ENCODE measurements around the gene AHNAK.

The AHNAK gene

GRCh38 chr11:62413060-62413696 is 133.4 kb downstream of the AHNAK start:
- no peak for DNase-seq (ENCODE audit: low read depth in 2 of 3, low spot score in 2 of 3)

- DNase-seq (ENCODE audit: low read depth in 2 of 3, low spot score in 2 of 3) = no peak
Observed at GRCh38 chr11:62411524-62411923, 135.1 kb downstream of the AHNAK start.

GRCh38 chr11:62410972-62411371 is 135.6 kb downstream of the AHNAK start:
- DNase-seq (ENCODE audit: low read depth in 2 of 3, low spot score in 2 of 3) = no peak

GRCh38 chr11:62409831-62410230 is 136.8 kb downstream of the AHNAK start:
- DNase-seq (ENCODE audit: low read depth in 2 of 3, low spot score in 2 of 3) = no peak

- DNase-seq (ENCODE audit: low read depth in 2 of 3, low spot score in 2 of 3) = no peak
Observed at GRCh38 chr11:62406034-62406433, 140.6 kb downstream of the AHNAK start.

GRCh38 chr11:62404901-62405300 is 141.7 kb downstream of the AHNAK start:
- DNase-seq (ENCODE audit: low read depth in 2 of 3, low spot score in 2 of 3) = no peak

GRCh38 chr11:62404435-62404834 is 142.2 kb downstream of the AHNAK start:
- no peak for DNase-seq (ENCODE audit: low read depth in 2 of 3, low spot score in 2 of 3)

- DNase-seq (ENCODE audit: low read depth in 2 of 3, low spot score in 2 of 3) = no peak
Observed at GRCh38 chr11:62402960-62403730, 143.5 kb downstream of the AHNAK start.

GRCh38 chr11:62402226-62402959 is 144.2 kb downstream of the AHNAK start:
- DNase-seq (ENCODE audit: low read depth in 2 of 3, low spot score in 2 of 3) = peak in 1 of 3 experiments; percentile 44

GRCh38 chr11:62401811-62402210 is 144.8 kb downstream of the AHNAK start:
- no peak for DNase-seq (ENCODE audit: low read depth in 2 of 3, low spot score in 2 of 3)

GRCh38 chr11:62401356-62401755 is 145.2 kb downstream of the AHNAK start:
- no peak for DNase-seq (ENCODE audit: low read depth in 2 of 3, low spot score in 2 of 3)

- DNase-seq (ENCODE audit: low read depth in 2 of 3, low spot score in 2 of 3) = no peak
Observed at GRCh38 chr11:62400760-62401159, 145.8 kb downstream of the AHNAK start.

- no peak for DNase-seq (ENCODE audit: low read depth in 2 of 3, low spot score in 2 of 3)
Observed at GRCh38 chr11:62400281-62400680, 146.3 kb downstream of the AHNAK start.

- no peak for DNase-seq (ENCODE audit: low read depth in 2 of 3, low spot score in 2 of 3)
Observed at GRCh38 chr11:62399878-62400266, 146.7 kb downstream of the AHNAK start.

- no peak for DNase-seq (ENCODE audit: low read depth in 2 of 3, low spot score in 2 of 3)
Observed at GRCh38 chr11:62399172-62399877, 147.3 kb downstream of the AHNAK start.

- no peak for DNase-seq (ENCODE audit: low read depth in 2 of 3, low spot score in 2 of 3)
Observed at GRCh38 chr11:62398011-62398994, 148.3 kb downstream of the AHNAK start.

- no peak for DNase-seq (ENCODE audit: low read depth in 2 of 3, low spot score in 2 of 3)
Observed at GRCh38 chr11:62395885-62396551, 150.6 kb downstream of the AHNAK start.

GRCh38 chr11:62394825-62395538 is 151.6 kb downstream of the AHNAK start:
- no peak for DNase-seq (ENCODE audit: low read depth in 2 of 3, low spot score in 2 of 3)

- no peak for DNase-seq (ENCODE audit: low read depth in 2 of 3, low spot score in 2 of 3)
Observed at GRCh38 chr11:62393735-62394134, 152.9 kb downstream of the AHNAK start.

Data from activated CD8-positive, alpha-beta memory T cell treated with anti-CD3 and anti-CD28 coated beads for 48 hours (primary cell).